WTC11 (cell line): ENCODE data around the gene RFC4. TPM values are rescaled to one million over a fixed set of nuclear protein-coding genes. Genes with fewer than 3 reads are reported as not detected.

Experiments used
- ATAC-seq: fragments of 200-7000 bp; cut with Tn5 transposase; 2 replicates; pipeline ENCODE4 v1.10.0; 2021; ENCODE audit warnings: mild to moderate bottlenecking, moderate library complexity
- CTCF ChIA-PET: fragments of 300-600 bp; sonication (Branson Sonifier 250); formaldehyde crosslinking; loops from one replicate; lab custom pipeline; 2021; ENCODE audit warnings: antibody characterized with exemption; lab: Charles Lee
- POLR2A ChIA-PET: fragments of 350-600 bp; sonication (Branson Sonifier 250); formaldehyde crosslinking; loops from one replicate; lab custom pipeline; 2021; ENCODE audit warnings: antibody characterized with exemption; lab: Charles Lee
- DNase-seq: peaks from one replicate; pipeline ENCODE4 v3.0.0; 2021; ENCODE audit warnings: low spot score
- H3K27ac Mint-ChIP-seq: 2 replicates; pipeline ENCODE4 v1.8.0; 2021; ENCODE audit warnings: mixed read lengths
- H3K27me3 Mint-ChIP-seq: 2 replicates; pipeline ENCODE4 v1.8.0; 2021; ENCODE audit warnings: low read depth, mild to moderate bottlenecking, moderate library complexity, mixed read lengths
- H3K36me3 Mint-ChIP-seq: 2 replicates; pipeline ENCODE4 v1.8.0; 2021; ENCODE audit warnings: mixed read lengths
- H3K4me1 Mint-ChIP-seq: 2 replicates; pipeline ENCODE4 v1.8.0; 2022; ENCODE audit warnings: mixed read lengths
- H3K4me3 Mint-ChIP-seq: 2 replicates; pipeline ENCODE4 v1.8.0; 2021; ENCODE audit warnings: mild to moderate bottlenecking, moderate library complexity, mixed read lengths
- H3K9me3 Mint-ChIP-seq: 2 replicates; pipeline ENCODE4 v1.8.0; 2021; ENCODE audit warnings: mixed read lengths
- ATF2 ChIP-seq: sonication (generic); formaldehyde crosslinking; IDR thresholded peaks from 2 replicates; pipeline ENCODE4 v1.8.1; 2022; ENCODE audit warnings: low read depth, missing genetic modification reagents, borderline replicate concordance
- CREB1 ChIP-seq: sonication (generic); formaldehyde crosslinking; IDR thresholded peaks from 2 replicates; pipeline ENCODE4 v1.8.0; 2023; ENCODE audit warnings: mild to moderate bottlenecking, missing genetic modification reagents
- E2F5 ChIP-seq: sonication (generic); formaldehyde crosslinking; IDR thresholded peaks from 2 replicates; pipeline ENCODE4 v1.8.1; 2022; ENCODE audit warnings: mild to moderate bottlenecking, moderate library complexity, missing genetic modification reagents
- ESRRA ChIP-seq: sonication (generic); formaldehyde crosslinking; IDR thresholded peaks from 2 replicates; pipeline ENCODE4 v1.8.1; 2022; ENCODE audit warnings: mild to moderate bottlenecking, missing genetic modification reagents, borderline replicate concordance
- HMGA2 ChIP-seq: fragments of 250-450 bp; sonication (Bioruptor Pico); IDR thresholded peaks from 2 replicates; pipeline ENCODE4 v1.4.0; 2021; ENCODE audit warnings: mild to moderate bottlenecking, moderate library complexity
- MAX ChIP-seq: sonication (generic); formaldehyde crosslinking; IDR thresholded peaks from 2 replicates; pipeline ENCODE4 v1.8.0; 2022; ENCODE audit warnings: mild to moderate bottlenecking, missing genetic modification reagents
- SMAD3 ChIP-seq: sonication (generic); formaldehyde crosslinking; IDR thresholded peaks from 2 replicates; pipeline ENCODE4 v1.8.0; 2022; ENCODE audit warnings: missing genetic modification reagents, mild to moderate bottlenecking, borderline replicate concordance
- STAT6 ChIP-seq: sonication (generic); formaldehyde crosslinking; conservative IDR thresholded peaks from 2 replicates; pipeline ENCODE4 v1.8.1; 2023; ENCODE audit warnings: mild to moderate bottlenecking, low read depth, missing genetic modification reagents, moderate library complexity
- TCF7 ChIP-seq: sonication (generic); formaldehyde crosslinking; IDR thresholded peaks from 2 replicates; pipeline ENCODE4 v1.8.0; 2022; ENCODE audit warnings: mild to moderate bottlenecking, low read depth, missing genetic modification reagents, moderate library complexity
- ZNF232 ChIP-seq: sonication (generic); formaldehyde crosslinking; IDR thresholded peaks from 2 replicates; pipeline ENCODE4 v1.8.0; 2022; ENCODE audit warnings: mild to moderate bottlenecking, missing genetic modification reagents
- ZNF281 ChIP-seq: sonication (generic); formaldehyde crosslinking; IDR thresholded peaks from 2 replicates; pipeline ENCODE4 v1.8.0; 2023; ENCODE audit warnings: mild to moderate bottlenecking, missing genetic modification reagents
- ZNF317 ChIP-seq: sonication (generic); formaldehyde crosslinking; IDR thresholded peaks from 2 replicates; pipeline ENCODE4 v1.8.1; 2023; ENCODE audit warnings: low read depth, mild to moderate bottlenecking, moderate library complexity, missing genetic modification reagents, borderline replicate concordance
- total RNA-seq: library from RNA; stranded (reverse); gene quantifications from 3 replicates; pipeline ENCODE4 v1.2.3, GENCODE V29; 2021
- TF ChIP-seq, protein P1 (sequence below): sonication (generic); formaldehyde crosslinking; IDR thresholded peaks from 2 replicates; pipeline ENCODE4 v1.8.1; 2023; ENCODE audit warnings: mild to moderate bottlenecking, missing genetic modification reagents, moderate library complexity
- TF ChIP-seq, protein P2 (sequence below): sonication (generic); formaldehyde crosslinking; IDR thresholded peaks from 2 replicates; pipeline ENCODE4 v1.8.0; 2022; ENCODE audit warnings: missing genetic modification reagents

The RFC4 gene
- total RNA-seq, 1 experiment from 2014 or later: 104 TPM

DNA sequence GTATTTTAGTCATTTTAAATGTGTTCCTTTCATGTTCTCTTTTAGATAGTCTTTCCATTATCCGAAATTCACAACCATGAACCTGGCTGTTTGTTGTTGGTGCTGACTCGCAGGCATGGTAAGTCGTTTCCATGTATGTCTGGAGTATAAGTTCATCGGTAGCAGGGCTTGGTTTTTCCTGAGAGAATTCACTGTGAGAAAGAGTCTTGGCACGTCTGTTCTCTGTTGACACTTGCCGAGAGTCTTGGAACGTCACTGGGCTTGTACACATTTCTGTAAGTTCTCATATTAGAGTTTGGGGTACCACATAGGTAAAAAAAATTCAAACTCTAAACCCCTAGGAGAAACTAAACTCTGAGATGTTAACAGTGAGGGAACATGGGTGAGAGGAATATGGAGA lies 52.3 kb downstream of the RFC4 start:
- TF ChIP-seq, protein P1, sequence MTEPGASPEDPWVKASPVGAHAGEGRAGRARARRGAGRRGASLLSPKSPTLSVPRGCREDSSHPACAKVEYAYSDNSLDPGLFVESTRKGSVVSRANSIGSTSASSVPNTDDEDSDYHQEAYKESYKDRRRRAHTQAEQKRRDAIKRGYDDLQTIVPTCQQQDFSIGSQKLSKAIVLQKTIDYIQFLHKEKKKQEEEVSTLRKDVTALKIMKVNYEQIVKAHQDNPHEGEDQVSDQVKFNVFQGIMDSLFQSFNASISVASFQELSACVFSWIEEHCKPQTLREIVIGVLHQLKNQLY (CRISPR knock-in tag): no peak
- TF ChIP-seq TCF7 (CRISPR knock-in tag) (no peak), CREB1 (CRISPR knock-in tag) (no peak), MAX (no peak), ATF2 (CRISPR knock-in tag) (no peak), E2F5 (CRISPR knock-in tag) (no peak), ZNF281 (no peak), ESRRA (CRISPR knock-in tag) (no peak)
- TF ChIP-seq, protein P2, sequence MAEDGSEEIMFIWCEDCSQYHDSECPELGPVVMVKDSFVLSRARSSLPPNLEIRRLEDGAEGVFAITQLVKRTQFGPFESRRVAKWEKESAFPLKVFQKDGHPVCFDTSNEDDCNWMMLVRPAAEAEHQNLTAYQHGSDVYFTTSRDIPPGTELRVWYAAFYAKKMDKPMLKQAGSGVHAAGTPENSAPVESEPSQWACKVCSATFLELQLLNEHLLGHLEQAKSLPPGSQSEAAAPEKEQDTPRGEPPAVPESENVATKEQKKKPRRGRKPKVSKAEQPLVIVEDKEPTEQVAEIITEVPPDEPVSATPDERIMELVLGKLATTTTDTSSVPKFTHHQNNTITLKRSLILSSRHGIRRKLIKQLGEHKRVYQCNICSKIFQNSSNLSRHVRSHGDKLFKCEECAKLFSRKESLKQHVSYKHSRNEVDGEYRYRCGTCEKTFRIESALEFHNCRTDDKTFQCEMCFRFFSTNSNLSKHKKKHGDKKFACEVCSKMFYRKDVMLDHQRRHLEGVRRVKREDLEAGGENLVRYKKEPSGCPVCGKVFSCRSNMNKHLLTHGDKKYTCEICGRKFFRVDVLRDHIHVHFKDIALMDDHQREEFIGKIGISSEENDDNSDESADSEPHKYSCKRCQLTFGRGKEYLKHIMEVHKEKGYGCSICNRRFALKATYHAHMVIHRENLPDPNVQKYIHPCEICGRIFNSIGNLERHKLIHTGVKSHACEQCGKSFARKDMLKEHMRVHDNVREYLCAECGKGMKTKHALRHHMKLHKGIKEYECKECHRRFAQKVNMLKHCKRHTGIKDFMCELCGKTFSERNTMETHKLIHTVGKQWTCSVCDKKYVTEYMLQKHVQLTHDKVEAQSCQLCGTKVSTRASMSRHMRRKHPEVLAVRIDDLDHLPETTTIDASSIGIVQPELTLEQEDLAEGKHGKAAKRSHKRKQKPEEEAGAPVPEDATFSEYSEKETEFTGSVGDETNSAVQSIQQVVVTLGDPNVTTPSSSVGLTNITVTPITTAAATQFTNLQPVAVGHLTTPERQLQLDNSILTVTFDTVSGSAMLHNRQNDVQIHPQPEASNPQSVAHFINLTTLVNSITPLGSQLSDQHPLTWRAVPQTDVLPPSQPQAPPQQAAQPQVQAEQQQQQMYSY (CRISPR knock-in tag): no peak
- no peak for DNase-seq
- Mint-ChIP-seq H3K4me3 (no peak overlapping the region), H3K9me3 (no peaks in the 10 kb centered on the region), H3K27me3 (no peaks in the 10 kb centered on the region; the same call in 1 of the 2 replicates), H3K4me1 (peaks cover 22% of the 10 kb centered on the region), H3K36me3 (no peaks in the 10 kb centered on the region), H3K27ac (no peak overlapping the region)
- POLR2A ChIA-PET: interaction anchor here (0.6 kb wide), 1 partner anchor 702 kb away, joined by 3 read pairs; no protein-coding TSS in a partner anchor
- CTCF ChIA-PET: interaction anchor here (0.6 to 5.4 kb wide), 2 partner anchors 61 to 139 kb away, joined by 3 to 81 read pairs; no protein-coding TSS in a partner anchor
- no peak for ATAC-seq

DNA sequence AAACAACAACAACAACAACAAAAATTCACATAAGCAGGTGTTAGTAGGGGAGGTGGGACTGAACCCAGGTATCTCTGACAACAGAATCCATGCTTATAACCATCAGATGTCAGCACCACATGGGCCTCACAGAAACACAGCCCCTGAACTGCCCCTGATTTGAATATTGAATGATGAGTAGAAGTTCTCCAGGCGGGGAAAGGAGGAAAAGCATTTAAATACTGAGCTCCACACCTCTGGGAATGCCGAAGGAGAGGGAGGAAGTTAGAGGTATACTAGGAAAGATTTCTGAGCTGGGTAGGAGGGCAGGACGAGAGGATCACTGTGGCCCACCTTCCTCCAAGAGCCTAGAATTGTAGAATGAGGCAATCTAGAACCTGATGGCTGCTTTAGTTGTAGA lies 54.8 kb downstream of the RFC4 start:
- H3K4me3 Mint-ChIP-seq: no peak overlapping the region
- CTCF ChIA-PET: interaction anchor here (0.6 to 5.4 kb wide), 4 partner anchors 98 to 414 kb away, joined by 3 to 81 read pairs (median 6); no protein-coding TSS in a partner anchor
- DNase-seq (no peak), ATAC-seq (peak; percentile 45)
- H3K36me3 Mint-ChIP-seq: no peaks in the 10 kb centered on the region
- no peaks in the 10 kb centered on the region; the same call in 1 of the 2 replicates for H3K27me3 Mint-ChIP-seq
- no peaks in the 10 kb centered on the region for H3K9me3 Mint-ChIP-seq
- TF ChIP-seq ZNF317 (CRISPR knock-in tag) (no peak), STAT6 (no peak), SMAD3 (CRISPR knock-in tag) (no peak), ZNF232 (CRISPR knock-in tag) (no peak), HMGA2 (CRISPR knock-in tag) (no peak)
- POLR2A ChIA-PET: no interaction called here
- H3K4me1 Mint-ChIP-seq: peaks cover 14% of the 10 kb centered on the region
- no peak overlapping the region for H3K27ac Mint-ChIP-seq
